GM12878 (cell line): ENCODE results near the gene WFIKKN1. TPM values are rescaled to one million over a fixed set of nuclear protein-coding genes. Genes with fewer than 3 reads are reported as not detected.

Source experiments
- ATAC-seq: fragments of 200-7000 bp; cut with Tn5 transposase; 3 replicates; pipeline ENCODE4 v1.9.1; 2020; ENCODE audit warnings: mild to moderate bottlenecking, moderate library complexity
- BruUV-seq: library from RNA; stranded (reverse); fragments of 400-500 nt; replicated peaks from 2 replicates; lab custom pipeline; 2021; lab: Mats Ljungman, UMichigan
- CTCF ChIA-PET: fragments of 300-600 bp; sonication (Branson Sonifier 250); formaldehyde crosslinking; extraction: SDS; loops from one replicate; lab custom pipeline; 2021; ENCODE audit warnings: inconsistent platforms; lab: Yijun Ruan, JAX
- POLR2A ChIA-PET: fragments of 350-600 bp; formaldehyde crosslinking; extraction: SDS; loops from one replicate; lab custom pipeline; 2021; ENCODE audit warnings: inconsistent platforms; lab: Charles Lee
- RAD21 ChIA-PET: fragments of 300-600 bp; sonication (Branson Sonifier 250); formaldehyde crosslinking; loops from one replicate; lab custom pipeline; 2023; ENCODE audit warnings: antibody characterized with exemption; ENCODE audit not compliant: unreplicated experiment; lab: Charles Lee
- SMC1A ChIA-PET: fragments of 300-600 bp; sonication (Branson Sonifier 250); formaldehyde crosslinking; loops from one replicate; lab custom pipeline; 2023; ENCODE audit not compliant: unreplicated experiment, uncharacterized antibody; lab: Charles Lee
- DNase-seq: peaks from one replicate; pipeline ENCODE4 v3.0.0-alpha.2; 2011; ENCODE audit warnings: low read depth, low spot score
- FAIRE-seq: peaks from 3 replicates; lab custom pipeline; 2011; peaks lifted over from hg19 to GRCh38; lab: Jason Lieb, UNC
- H2AFZ ChIP-seq: 2 replicates; pipeline ENCODE4 v1.6.0; 2011; ENCODE audit warnings: low read depth, low read length, control low read depth; ENCODE audit not compliant: control insufficient read depth
- H3K27ac ChIP-seq: 2 replicates; pipeline ENCODE4 v1.5.1; 2011; ENCODE audit warnings: control low read depth; ENCODE audit not compliant: control insufficient read depth, insufficient read depth
- H3K27me3 ChIP-seq, 2 experiments: replicated peaks in 1 of 2; 2 replicates each; pipeline versions ENCODE4 v1.6.0 to v1.6.1; 2011; ENCODE audit warnings: low read length in 1 of 2; ENCODE audit not compliant: control insufficient read depth in 2 of 2, insufficient read depth in 2 of 2
- H3K36me3 ChIP-seq, 2 experiments: 2 replicates each; pipeline ENCODE4 v1.5.1; 2011; ENCODE audit warnings: low read length in 1 of 2; ENCODE audit not compliant: control insufficient read depth in 2 of 2, insufficient read depth in 2 of 2
- H3K4me1 ChIP-seq: 2 replicates; pipeline ENCODE4 v1.6.1; 2011; ENCODE audit warnings: mild to moderate bottlenecking, low read length, moderate library complexity, mixed read lengths; ENCODE audit not compliant: control insufficient read depth, insufficient read depth
- H3K4me2 ChIP-seq: 2 replicates; pipeline ENCODE4 v1.6.0; 2011; ENCODE audit warnings: control low read depth; ENCODE audit not compliant: control insufficient read depth, insufficient read depth
- H3K4me3 ChIP-seq: fragments of 200-600 bp; sonication (generic); 2 replicates; pipeline ENCODE4 v1.5.1; 2016
- H3K79me2 ChIP-seq: 2 replicates; pipeline ENCODE4 v1.6.0; 2011; ENCODE audit warnings: low read length; ENCODE audit not compliant: control insufficient read depth, insufficient read depth
- H3K9ac ChIP-seq: 2 replicates; pipeline ENCODE4 v1.8.0; 2011; ENCODE audit warnings: low read length, control low read depth, mixed read lengths; ENCODE audit not compliant: control insufficient read depth, insufficient read depth
- H3K9me3 ChIP-seq: replicated peaks from 3 replicates; pipeline ENCODE4 v1.5.1; 2011; ENCODE audit warnings: mild to moderate bottlenecking, low read length; ENCODE audit not compliant: control insufficient read depth, insufficient read depth
- H4K20me1 ChIP-seq: 2 replicates; pipeline ENCODE4 v1.6.0; 2011; ENCODE audit not compliant: control insufficient read depth, insufficient read depth
- BHLHE40 ChIP-seq, 2 experiments: fragments of 450-650 bp in 1 of 2; IDR thresholded peaks; 2 replicates each; pipeline ENCODE4 v1.6.1; 2011 to 2017; ENCODE audit warnings: low read depth in 2 of 2, borderline replicate concordance in 1 of 2, improper control_type of control experiment in 1 of 2, low read length in 1 of 2, mild to moderate bottlenecking in 1 of 2
- CBFB ChIP-seq: IDR thresholded peaks from 2 replicates; pipeline ENCODE4 v1.6.1; 2016; ENCODE audit warnings: antibody characterized with exemption, low read depth
- EED ChIP-seq: sonication (generic); IDR thresholded peaks from 2 replicates; pipeline ENCODE4 v1.6.1; 2016; ENCODE audit warnings: antibody characterized with exemption, low read depth
- GABPA ChIP-seq: IDR thresholded peaks from 2 replicates; pipeline ENCODE4 v1.6.1; 2014; ENCODE audit warnings: antibody characterized with exemption, low read depth, mild to moderate bottlenecking, inconsistent platforms
- TAF1 ChIP-seq: IDR thresholded peaks from 2 replicates; pipeline ENCODE4 v1.6.1; 2011; ENCODE audit warnings: mild to moderate bottlenecking, low read depth, low read length, borderline replicate concordance
- YY1 ChIP-seq: IDR thresholded peaks from 2 replicates; pipeline ENCODE4 v1.6.1; 2011; ENCODE audit warnings: low read depth, mild to moderate bottlenecking, low read length
- WGBS: methylation state at CpG from one replicate; pipeline ENCODE4 v1.1.6; 2016; ENCODE audit warnings: low lambda C conversion rate; ENCODE audit not compliant: insufficient replicate concordance, insufficient coverage; ENCODE audit errors: missing lambda C conversion rate; 5-methylcytosine and 5-hydroxymethylcytosine counted together
- in situ Hi-C: fragments of 300-500 bp; cut with MboI; formaldehyde crosslinking; loops from 9 replicates; pipeline ENCODE4 v1.14.3; 2018; ENCODE audit warnings: mixed read lengths
- intact Hi-C: fragments of 100-400 bp; cut with micrococcal nuclease; formaldehyde crosslinking; loops from one replicate; pipeline ENCODE4 v1.14.2; 2022; ENCODE audit not compliant: unreplicated experiment
- polyA plus RNA-seq, 11 experiments: library from polyadenylated mRNA; depleted of rRNA in 4 of 11; unstranded in 6 of 11; stranded (reverse) in 5 of 11; fragments of >200 nt; fragmentation: Nextera tagmentation in 4 of 11; fragmentation: Illumina TruSeq in 1 of 11; extraction: Ambion mirVana in 4 of 11; extraction: Trizol in 1 of 11; gene quantifications; 1 replicate in 1 of 11; 2 replicates in 10 of 11; pipeline versions ENCODE4 v1.2.1 to v1.2.3, GENCODE V29; 2011 to 2016; ENCODE audit warnings: inconsistent platforms in 2 of 11, missing spikeins in 2 of 11, low read depth in 1 of 11
- total RNA-seq, 4 experiments: library from RNA; depleted of rRNA in 3 of 4; stranded (reverse); fragments of >200 nt in 3 of 4; fragmentation: Illumina TruSeq in 1 of 4; extraction: Trizol in 1 of 4; gene quantifications; 2 replicates each; pipeline versions ENCODE4 v1.2.1 to v1.2.3, GENCODE V29; 2013 to 2021

WFIKKN1 gene
- total and polyA plus RNA-seq, 10 of the 15 experiments (the other 5 are each of a cell fraction or from before 2014, with no cell fraction given): 0.01 to 0.41 (median 0.05) TPM; not detected in 2

GRCh38 chr16:662597-662996, 31.8 kb downstream of the WFIKKN1 start:
- Histone ChIP-seq H3K27me3 (no peaks in the 10 kb centered on the region), H3K9me3 (no peaks in the 10 kb centered on the region)
- no peak for FAIRE-seq
- TF ChIP-seq CBFB (no peak), EED (no peak)
- TF ChIP-seq, all 136 proteins: peak for 0
- no peak overlapping the region for H3K4me2 ChIP-seq
- SMC1A ChIA-PET: no interaction called here
- CTCF ChIA-PET: interaction anchor here (0.7 to 2.0 kb wide), 2 partner anchors 10 to 14 kb away, joined by 3 to 7 read pairs; no protein-coding TSS in a partner anchor
- intact Hi-C loops (loop anchor here (10.0 kb wide), 1 partner anchor 268 kb away; the partner anchor contains the start of gene NME4), in situ Hi-C loops (loop anchor here (10.0 kb wide), 1 partner anchor 268 kb away; the partner anchor contains the start of gene NME4)
- no peak overlapping the region for H3K4me3 ChIP-seq
- RAD21 ChIA-PET: no interaction called here
- H4K20me1 ChIP-seq: no peaks in the 10 kb centered on the region
- 90% methylated on average over 20 of the region's 21 CpGs for WGBS
- peaks cover 6% of the 10 kb centered on the region for H3K4me1 ChIP-seq
- DNase-seq: no peak
- H3K9ac ChIP-seq: no peak overlapping the region
- no peak for ATAC-seq
- H3K36me3 ChIP-seq: no peaks in the 10 kb centered on the region; a peak in 2 of 4 replicates
- no peak overlapping the region for H2AFZ ChIP-seq
- no TSS peak for BruUV-seq
- H3K27ac ChIP-seq: no peak overlapping the region
- POLR2A ChIA-PET: interaction anchor here (1.4 kb wide), 1 partner anchor 19 kb away, joined by 3 read pairs; no protein-coding TSS in a partner anchor
- H3K79me2 ChIP-seq: no peaks in the 10 kb centered on the region

- H3K9ac ChIP-seq: no peak overlapping the region
- in situ Hi-C loops: loop anchor here (10.0 kb wide), 1 partner anchor 272 kb away; the partner anchor contains the start of gene NME4
- WGBS: 81% methylated on average over 13 of the region's 13 CpGs
- no TSS peak for BruUV-seq
- TF ChIP-seq GABPA: no peak
- TF ChIP-seq YY1: no peak
- no peak for TF ChIP-seq TAF1
- TF ChIP-seq BHLHE40 (IDR thresholded peaks at IDR 0.05; ENCODE audit: borderline replicate concordance in 1 of 2, low read depth in 2 of 2, low read length in 1 of 2): no peak
- intact Hi-C loops: loop anchor here (10.0 kb wide), 1 partner anchor 272 kb away; the partner anchor contains the start of gene NME4
- peaks cover 16% of the 10 kb centered on the region for H3K79me2 ChIP-seq
- H2AFZ ChIP-seq: no peak overlapping the region
- peaks cover 2% of the 10 kb centered on the region; the same call in 1 of the 2 replicates for H3K4me1 ChIP-seq
- no peaks in the 10 kb centered on the region for H3K27me3 ChIP-seq
- H3K27ac ChIP-seq: no peak overlapping the region
- H3K4me3 ChIP-seq: no peak overlapping the region
- CTCF ChIA-PET: interaction anchor here (1.6 kb wide), 1 partner anchor 14 kb away, joined by 4 read pairs; the partner anchor contains the start of gene STUB1
- FAIRE-seq: no peak
- no peak overlapping the region for H3K4me2 ChIP-seq
- no peaks in the 10 kb centered on the region for H4K20me1 ChIP-seq
- POLR2A ChIA-PET: no interaction called here
- SMC1A ChIA-PET: no interaction called here
- RAD21 ChIA-PET: interaction anchor here (1.1 kb wide), 1 partner anchor 14 kb away, joined by 3 read pairs; the partner anchor contains the start of gene STUB1
- H3K9me3 ChIP-seq: no peaks in the 10 kb centered on the region
- ATAC-seq: no peak
- peaks cover 0 to 12% of the 10 kb centered on the region in 2 experiments; a peak in 3 of 4 replicates for H3K36me3 ChIP-seq
- DNase-seq: no peak
Observed at GRCh38 chr16:666572-666971, 35.8 kb downstream of the WFIKKN1 start.
